Right ventricle myocardium inferior (tissue), 1 donor: Measurements from ENCODE around the gene FAM217A. TPM values are rescaled to one million over a fixed set of nuclear protein-coding genes. Genes with fewer than 3 reads are reported as not detected.
"Not testable (repeated sequence)": the region's sequence is repeated elsewhere in the genome, so short reads cannot be mapped to it uniquely, and the experiment has no call there.

Source experiments
- ATAC-seq: fragments of 200-7000 bp; cut with Tn5 transposase; one replicate; pipeline ENCODE4 v1.9.1; 2020; ENCODE audit warnings: mild to moderate bottlenecking, moderate library complexity
- DNase-seq: peaks from one replicate; pipeline ENCODE4 v3.0.0; 2021; ENCODE audit errors: missing footprints
- intact Hi-C: fragments of 100-400 bp; cut with DNase I; formaldehyde crosslinking; loops from one replicate; pipeline ENCODE4 v1.11.0; 2022
- long read RNA-seq: library from polyadenylated mRNA; unstranded; transcript quantifications from one replicate; pipeline ENCODE4 v2.0.0, GENCODE V29; 2021
- total RNA-seq: library from RNA; stranded (reverse); fragmentation: NEBNext Ultra II Directional; extraction: Animal tissue kit (Norgen Biotek cat#: 25700); gene quantifications from one replicate; pipeline ENCODE4 v1.2.1, GENCODE V29; 2021
- donor health status: DM: no; HTN: yes; CAD: no; lungs with severe emphysema.

FAM217A gene
- total RNA-seq, result not detected
- long read RNA-seq, result 0 reads

- DNase-seq (no peak), ATAC-seq (no peak)
- intact Hi-C loops, result no loop called here
Measured at GRCh38 chr6:4078691-4079471, at the start of gene FAM217A. Gene FAM217A (minus strand): TSS chr6:4079137. CDS start chr6:4077414, 1,723 bp downstream.

- ATAC-seq (no peak), DNase-seq (no peak)
- intact Hi-C loops, result no loop called here
Measured at GRCh38 chr6:4128072-4128471, 49.1 kb upstream of the FAM217A start.

- intact Hi-C loops, result no loop called here
- peak; percentile 71 for ATAC-seq
- DNase-seq, result no peak
Measured at GRCh38 chr6:4125933-4126864, 47.3 kb upstream of the FAM217A start.

- intact Hi-C loops, result no loop called here
- ATAC-seq (no peak), DNase-seq (no peak)
Measured at GRCh38 chr6:4125500-4125899, 46.6 kb upstream of the FAM217A start.

- intact Hi-C loops, result no loop called here
- no peak for ATAC-seq
- no peak for DNase-seq
Measured at GRCh38 chr6:4124351-4124750, 45.4 kb upstream of the FAM217A start.

GRCh38 chr6:4115741-4116140, 36.8 kb upstream of the FAM217A start:
- intact Hi-C loops, result no loop called here

GRCh38 chr6:4114123-4114522, 35.2 kb upstream of the FAM217A start:
- ATAC-seq, result no peak
- intact Hi-C loops, result no loop called here
- DNase-seq, result no peak

More at GRCh38 chr6:4115741-4116140, 36.8 kb upstream of the FAM217A start:
- DNase-seq (no peak), ATAC-seq (no peak)

- ATAC-seq, result no peak
- intact Hi-C loops, result no loop called here
Measured at GRCh38 chr6:4113649-4114048, 34.7 kb upstream of the FAM217A start.

GRCh38 chr6:4112366-4112765, 33.4 kb upstream of the FAM217A start:
- DNase-seq (no peak), ATAC-seq (no peak)
- intact Hi-C loops, result no loop called here

More at GRCh38 chr6:4113649-4114048, 34.7 kb upstream of the FAM217A start:
- no peak for DNase-seq

GRCh38 chr6:4109363-4109815, 30.5 kb upstream of the FAM217A start:
- intact Hi-C loops, ATAC-seq, DNase-seq: not testable (repeated sequence)

- ATAC-seq (no peak), DNase-seq (peak; percentile 66)
- intact Hi-C loops, result no loop called here
Measured at GRCh38 chr6:4108561-4109093, 29.7 kb upstream of the FAM217A start.

- DNase-seq (no peak), ATAC-seq (no peak)
- intact Hi-C loops, result no loop called here
Measured at GRCh38 chr6:4107873-4108272, 28.9 kb upstream of the FAM217A start.

- intact Hi-C loops, result no loop called here
- ATAC-seq, result no peak
- DNase-seq, result no peak
Measured at GRCh38 chr6:4105980-4106536, 27.1 kb upstream of the FAM217A start.

- intact Hi-C loops, result no loop called here
- no peak for DNase-seq
- no peak for ATAC-seq
Measured at GRCh38 chr6:4103929-4104328, 25.0 kb upstream of the FAM217A start.

GRCh38 chr6:4102687-4103244, 23.8 kb upstream of the FAM217A start:
- no peak for ATAC-seq
- no peak for DNase-seq
- intact Hi-C loops, result no loop called here

- ATAC-seq (no peak), DNase-seq (no peak)
- intact Hi-C loops, result no loop called here
Measured at GRCh38 chr6:4101298-4101697, 22.4 kb upstream of the FAM217A start.

GRCh38 chr6:4100655-4101054, 21.7 kb upstream of the FAM217A start:
- intact Hi-C loops, result no loop called here
- DNase-seq (no peak), ATAC-seq (no peak)

GRCh38 chr6:4093288-4093687, 14.4 kb upstream of the FAM217A start:
- ATAC-seq, result no peak
- intact Hi-C loops, result no loop called here

GRCh38 chr6:4091941-4092340, 13.0 kb upstream of the FAM217A start:
- DNase-seq, result no peak
- intact Hi-C loops, result no loop called here

More at GRCh38 chr6:4093288-4093687, 14.4 kb upstream of the FAM217A start:
- DNase-seq, result no peak

More at GRCh38 chr6:4091941-4092340, 13.0 kb upstream of the FAM217A start:
- no peak for ATAC-seq
